GM19099 (cell line): ENCODE data around the gene FOSL1.
A peak's percentile ranks its signal among the peaks of the same experiment; 100 is the strongest.

Experiments used
- POLR2A ChIP-seq: IDR thresholded peaks from 3 replicates; pipeline ENCODE4 v1.6.1; 2011; ENCODE audit warnings: low read depth; ENCODE audit not compliant: insufficient read length; ENCODE audit errors: extremely low read depth

FOSL1 gene

DNA sequence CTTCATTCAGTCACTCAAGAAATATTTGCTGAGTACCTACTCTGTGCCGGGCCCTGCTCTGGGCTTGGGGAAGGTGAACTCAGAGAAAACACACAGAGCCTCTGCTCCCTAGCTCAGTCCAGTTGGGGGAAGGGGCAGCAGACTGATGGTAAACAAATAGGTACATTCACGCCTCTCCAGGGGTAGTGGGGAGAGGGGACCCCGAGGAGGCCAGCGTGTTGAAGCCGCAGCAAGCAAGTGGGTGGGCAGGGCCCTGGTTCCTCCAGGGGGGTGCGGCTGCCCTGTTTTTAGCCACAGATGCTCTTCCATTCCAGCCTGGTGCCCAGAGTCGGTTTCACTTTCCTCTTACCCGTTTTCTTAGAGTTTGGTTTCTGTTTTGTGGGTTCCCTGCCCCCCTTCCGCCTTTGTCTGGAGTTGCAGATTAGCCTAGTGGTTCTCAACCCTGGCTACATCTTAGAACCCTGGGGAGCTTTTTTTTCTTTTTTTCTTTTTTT, 27.8 kb upstream of the FOSL1 start:
- TF ChIP-seq POLR2A = peak; percentile 53

DNA sequence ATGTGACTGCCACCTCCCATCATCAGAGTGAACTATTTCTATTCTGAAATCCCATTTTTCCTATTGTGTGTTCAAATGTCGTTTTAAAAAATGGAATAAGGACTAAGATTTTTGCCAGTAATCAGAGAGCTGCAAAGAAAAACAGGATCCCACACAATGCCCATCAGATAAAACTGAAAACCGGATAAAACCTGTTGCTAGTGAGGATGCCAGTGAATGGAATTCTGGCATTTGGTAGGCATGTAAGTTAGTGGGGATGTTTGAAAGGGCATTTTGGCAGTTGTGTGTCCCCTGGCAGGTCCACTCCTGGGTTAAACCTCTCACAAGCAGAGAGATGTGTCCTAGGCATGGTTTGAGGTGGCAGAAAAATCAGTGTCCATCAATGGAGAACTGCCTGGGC, 25.2 kb upstream of the FOSL1 start:
- TF ChIP-seq POLR2A = no peak

DNA sequence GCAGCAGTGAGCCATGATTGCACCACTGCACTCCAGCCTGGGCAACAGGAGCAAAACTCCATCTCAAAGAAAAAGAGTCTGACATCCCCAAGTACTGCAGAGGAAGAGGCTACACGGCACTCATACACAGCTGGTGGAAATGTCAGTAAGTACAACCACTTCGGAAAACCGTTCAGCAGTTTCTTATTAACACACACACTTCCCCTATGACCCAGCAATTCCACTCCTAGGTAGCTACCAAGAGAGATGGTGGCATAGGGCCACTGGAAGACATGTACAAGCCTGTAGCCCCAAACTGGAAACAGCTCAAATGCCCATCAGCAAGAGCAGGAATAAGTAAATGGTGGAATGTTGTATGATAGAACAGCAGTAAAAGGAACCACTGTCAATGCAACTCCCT, 22.4 kb upstream of the FOSL1 start:
- TF ChIP-seq POLR2A = no peak

DNA sequence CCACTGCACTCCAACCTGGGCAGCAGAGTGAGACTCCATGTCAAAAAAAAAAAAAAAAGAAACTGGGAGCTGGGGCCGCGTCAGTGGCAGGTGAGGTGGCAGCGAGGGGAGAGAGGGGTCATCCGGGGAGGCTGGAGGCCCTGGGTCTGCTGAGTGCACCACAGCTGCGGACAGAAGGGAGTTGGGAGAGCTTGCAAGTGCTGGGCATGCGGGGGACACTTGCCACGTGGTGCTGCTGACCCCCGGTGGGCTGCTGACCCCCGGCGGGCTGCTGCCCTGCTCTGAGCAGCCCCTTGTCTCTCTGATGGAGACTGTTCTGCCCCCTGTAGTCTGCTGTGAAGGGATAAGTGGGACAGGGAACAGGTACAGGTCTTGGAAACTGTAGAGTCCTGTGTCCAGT, 21.7 kb upstream of the FOSL1 start:
- no peak for TF ChIP-seq POLR2A

DNA sequence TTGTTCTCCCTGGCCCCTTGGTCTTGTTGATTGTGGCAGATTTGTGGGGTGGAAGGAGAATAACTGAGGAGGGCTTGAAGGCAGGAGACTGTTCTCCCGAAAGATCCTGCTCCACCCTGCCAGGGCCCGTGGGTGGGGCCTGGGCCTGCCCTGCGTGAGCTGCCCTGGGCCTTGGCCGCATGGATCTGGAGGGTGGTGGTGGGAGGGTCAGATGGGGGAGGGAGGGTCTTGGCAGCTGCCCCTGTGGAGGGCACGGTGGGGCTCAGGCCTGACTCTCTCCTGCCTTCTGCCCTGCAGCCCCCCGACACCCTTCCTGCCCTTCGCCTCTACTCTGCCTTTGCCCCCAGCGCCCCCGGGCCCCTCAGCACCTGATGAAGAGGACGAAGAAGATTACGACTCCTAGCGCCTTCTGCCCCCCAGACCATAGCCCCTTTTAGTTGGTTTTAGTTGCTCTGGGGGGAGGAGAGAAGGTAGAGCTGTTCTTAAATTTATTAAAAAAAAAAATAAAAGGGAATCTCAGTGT, 20.9 kb upstream of the FOSL1 start:
- TF ChIP-seq POLR2A = no peak

DNA sequence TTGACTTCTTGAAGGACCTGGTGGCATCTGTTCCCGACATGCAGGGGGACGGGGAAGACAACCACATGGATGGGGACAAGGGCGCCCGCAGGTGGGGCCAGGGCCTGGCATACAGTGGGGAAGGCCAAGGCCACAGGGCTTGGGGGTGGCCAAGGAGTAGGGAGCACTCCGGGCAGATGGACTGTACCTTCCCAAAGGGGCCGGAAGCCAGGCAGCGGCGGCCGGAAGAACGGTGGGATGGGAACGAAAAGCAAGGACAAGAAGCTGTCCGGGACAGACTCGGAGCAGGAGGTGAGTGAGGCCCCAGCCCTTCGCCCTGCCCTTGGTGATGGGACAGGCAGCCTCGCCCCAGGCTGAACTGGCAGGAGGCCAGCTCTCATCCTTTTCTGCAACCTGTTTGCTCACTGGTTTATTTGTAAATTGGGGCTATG, 20.2 kb upstream of the FOSL1 start:
- no peak for TF ChIP-seq POLR2A

DNA sequence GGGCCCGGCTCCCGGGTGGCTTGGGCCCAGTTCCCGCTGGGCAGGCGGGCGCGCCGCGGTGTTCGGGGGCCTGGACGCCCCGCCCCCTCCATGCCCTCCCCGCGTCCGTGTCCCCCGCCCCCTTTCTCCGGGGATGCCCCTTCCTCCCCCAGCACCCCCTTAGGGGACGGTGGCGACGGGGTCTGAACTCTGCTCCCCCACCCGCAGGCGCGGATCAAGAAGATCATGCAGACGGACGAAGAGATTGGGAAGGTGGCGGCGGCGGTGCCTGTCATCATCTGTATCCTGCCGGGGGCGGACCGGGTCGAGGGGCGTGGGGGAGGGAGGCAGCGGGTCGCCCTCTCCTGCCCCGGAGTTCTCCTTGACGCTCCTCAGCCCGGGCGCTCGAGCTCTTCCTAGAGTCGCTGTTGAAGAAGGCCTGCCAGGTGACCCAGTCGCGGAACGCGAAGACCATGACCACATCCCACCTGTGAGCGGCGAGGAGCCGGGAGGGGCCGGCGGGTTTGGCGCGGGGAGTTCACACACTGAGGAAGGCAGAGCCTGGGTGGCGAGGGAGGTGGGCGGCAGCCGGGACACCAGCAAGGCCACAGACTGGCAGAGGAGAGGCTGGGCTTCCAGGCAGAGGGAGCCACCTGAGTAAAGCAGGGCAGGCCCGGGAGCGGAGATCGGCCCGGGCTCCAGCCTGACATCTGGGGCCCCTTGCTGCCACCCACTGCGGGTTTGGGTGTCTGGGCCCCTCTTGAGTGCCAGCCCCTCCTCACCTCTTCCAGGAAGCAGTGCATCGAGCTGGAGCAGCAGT, 19.6 kb upstream of the FOSL1 start:
- TF ChIP-seq POLR2A = peak; percentile 22

DNA sequence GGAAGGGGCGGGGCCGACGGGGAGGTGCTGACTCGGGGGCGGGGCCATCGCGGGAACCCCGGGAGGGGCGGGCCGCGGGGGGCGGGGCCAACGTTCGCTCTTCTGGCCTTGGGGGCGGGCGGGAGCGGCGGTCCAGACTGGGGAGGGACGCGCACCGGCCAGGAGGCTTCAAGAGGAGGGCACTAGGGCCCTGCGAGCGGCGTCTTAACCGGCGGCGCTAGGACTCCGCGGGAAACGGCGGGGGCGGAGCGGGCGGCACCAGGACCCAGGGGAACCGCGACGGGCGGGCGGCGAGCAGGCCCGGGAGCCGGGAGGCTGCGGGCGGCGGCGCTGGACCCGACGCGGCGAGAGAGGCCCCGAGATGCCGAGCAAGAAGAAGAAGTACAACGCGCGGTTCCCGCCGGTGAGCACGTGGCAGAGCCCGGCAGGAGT, 19.0 kb upstream of the FOSL1 start, which contains the start of gene DRAP1:
DRAP1 (plus strand) TSS at position 286 of the 432 bp plus-strand sequence; CDS start at position 362, 76 bp downstream.
- no peak for TF ChIP-seq POLR2A

DNA sequence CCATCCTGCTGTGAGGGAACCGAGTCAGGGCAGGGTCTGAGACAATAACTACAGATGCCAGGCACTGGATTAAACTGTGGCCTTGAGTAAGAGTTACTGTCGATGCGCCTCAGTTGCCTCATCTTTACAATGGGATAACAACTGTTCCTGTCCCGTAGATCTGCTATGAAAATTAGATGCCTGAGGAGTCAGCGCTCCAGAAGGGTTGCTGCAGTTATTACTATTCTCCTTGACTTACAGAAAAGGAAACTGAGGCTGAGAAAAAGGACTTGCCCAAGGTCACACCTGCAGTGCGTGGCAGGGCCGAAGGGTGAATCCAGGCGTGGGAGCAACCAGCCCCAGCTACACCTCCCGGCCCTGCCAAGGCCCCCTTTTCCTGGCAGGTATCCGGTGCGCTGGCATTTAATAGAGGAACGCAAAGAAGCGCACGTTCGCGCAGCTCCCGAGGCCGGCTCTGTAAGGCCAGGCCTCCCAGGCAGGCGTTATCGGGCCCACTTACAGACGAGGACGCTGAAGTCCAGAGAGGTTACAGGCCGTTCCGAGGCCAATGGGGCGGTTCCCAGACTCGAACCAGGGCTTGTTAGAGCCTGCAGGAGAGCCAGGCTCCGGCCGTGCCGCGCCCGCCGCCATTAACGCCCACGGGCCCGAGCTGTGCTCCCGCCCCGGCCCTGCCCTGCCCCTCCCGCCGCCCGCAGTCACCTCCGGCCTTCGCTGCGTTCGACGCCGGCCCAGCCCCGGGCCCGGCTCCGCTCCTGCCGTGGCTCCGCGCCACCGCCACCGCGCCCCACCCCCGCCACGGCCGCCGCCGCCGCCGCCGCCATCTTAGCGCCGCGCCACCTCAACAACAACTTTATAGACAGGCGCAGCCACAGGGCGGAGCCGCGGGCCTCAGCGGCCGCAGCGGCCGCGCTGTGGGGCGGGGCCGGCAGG, 18.3 kb upstream of the FOSL1 start, which contains the start of gene C11orf68:
C11orf68 (minus strand) TSS at position 852 of the 930 bp plus-strand sequence; CDS start at position 821, 31 bp downstream.
- peak; percentile 82 for TF ChIP-seq POLR2A

DNA sequence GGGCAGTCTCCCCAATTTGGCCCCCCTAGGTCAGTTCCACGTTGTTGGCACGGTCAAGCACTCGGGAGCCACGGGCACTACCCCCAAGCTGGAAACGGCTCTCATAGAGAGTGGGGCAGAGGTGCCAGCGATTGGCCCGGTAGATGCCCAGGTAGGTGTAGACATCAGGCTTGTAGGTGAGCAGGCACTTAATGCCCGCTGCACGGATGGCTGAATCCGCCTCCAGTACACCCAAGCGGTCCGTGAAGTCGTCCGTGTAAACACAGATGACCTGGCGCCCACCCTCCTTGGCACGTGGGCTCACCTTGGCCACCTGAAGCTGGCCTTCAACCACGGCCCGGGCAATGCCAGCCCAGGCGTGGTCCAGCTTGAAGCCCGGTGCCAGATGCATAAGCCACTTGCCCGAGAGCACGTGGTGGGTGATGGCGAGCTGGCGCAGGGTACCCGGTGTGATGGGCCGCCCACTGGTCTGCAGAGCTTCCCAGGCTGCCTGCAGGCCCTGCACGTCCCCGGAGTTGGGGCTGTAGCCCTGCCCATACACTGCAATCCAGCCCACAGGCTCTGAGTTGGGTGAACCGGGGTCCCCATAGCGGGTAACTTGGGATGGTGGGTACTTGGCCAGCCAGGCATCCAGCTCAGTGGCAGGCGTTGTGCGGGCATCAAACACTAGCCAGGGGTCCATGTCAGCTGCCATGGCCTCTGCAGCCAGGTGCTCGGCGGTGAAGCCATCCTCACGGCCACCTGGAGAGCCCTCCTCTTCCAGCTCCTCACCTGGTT, 17.4 kb upstream of the FOSL1 start:
- no peak for TF ChIP-seq POLR2A

DNA sequence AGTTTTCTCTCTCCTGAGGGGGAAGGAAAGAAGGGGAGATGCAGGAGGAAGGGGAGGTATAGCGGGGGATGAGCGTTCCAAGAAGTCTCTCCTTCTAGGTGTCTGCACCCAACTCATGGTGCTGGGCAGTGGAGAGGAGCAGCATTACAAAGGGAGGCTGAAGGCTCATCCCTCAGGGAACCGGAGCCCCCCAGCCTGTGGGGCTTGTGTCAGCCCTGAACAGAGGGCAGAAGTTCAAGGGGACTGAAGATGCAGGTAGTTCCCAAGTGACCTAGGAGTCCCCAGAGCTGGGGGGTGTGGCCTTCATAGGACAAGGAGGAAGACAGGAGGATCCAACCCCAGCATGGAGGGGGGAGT, 16.9 kb upstream of the FOSL1 start:
- TF ChIP-seq POLR2A = no peak

DNA sequence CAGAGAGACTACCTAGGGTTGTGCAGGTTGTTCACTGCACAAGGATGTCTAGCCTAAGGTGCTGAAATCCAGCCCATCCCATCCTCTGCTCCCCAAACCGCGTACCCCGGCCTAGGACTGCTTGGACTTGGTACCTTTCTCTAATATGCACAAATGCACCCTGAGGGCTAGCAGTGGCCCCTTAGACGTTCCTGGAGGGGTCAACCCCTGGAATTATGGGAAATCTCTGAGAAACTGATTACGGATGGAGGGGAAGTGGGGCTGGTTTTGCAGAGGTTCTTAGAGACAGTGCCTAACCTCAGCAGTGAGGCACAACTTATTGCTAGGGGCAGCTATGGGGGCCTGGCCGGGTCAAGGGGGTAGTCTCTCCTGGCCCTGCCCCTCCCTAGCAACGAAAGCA, 16.2 kb upstream of the FOSL1 start:
- TF ChIP-seq POLR2A = no peak

DNA sequence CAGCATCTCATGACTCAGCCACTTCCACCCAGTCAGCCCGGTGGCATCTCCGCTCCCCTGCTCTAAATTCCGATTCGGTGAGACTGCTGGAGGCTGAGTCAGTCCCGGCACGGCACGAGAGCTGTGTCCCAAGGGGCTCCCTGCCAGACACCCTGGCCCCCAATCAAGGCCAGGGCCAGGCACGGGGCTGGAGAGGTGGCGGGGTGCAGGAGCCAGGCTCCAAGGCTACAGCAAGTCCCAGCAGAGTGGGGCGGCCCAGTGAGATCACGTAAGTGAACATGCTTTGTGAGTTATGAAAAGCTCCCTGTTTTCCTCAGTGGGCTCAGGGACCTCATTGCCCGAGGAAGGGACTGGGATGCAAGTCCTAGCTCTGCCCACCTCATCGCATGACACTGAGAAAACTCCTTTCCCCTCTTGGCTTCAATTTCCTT, 15.6 kb upstream of the FOSL1 start:
- TF ChIP-seq POLR2A = no peak

DNA sequence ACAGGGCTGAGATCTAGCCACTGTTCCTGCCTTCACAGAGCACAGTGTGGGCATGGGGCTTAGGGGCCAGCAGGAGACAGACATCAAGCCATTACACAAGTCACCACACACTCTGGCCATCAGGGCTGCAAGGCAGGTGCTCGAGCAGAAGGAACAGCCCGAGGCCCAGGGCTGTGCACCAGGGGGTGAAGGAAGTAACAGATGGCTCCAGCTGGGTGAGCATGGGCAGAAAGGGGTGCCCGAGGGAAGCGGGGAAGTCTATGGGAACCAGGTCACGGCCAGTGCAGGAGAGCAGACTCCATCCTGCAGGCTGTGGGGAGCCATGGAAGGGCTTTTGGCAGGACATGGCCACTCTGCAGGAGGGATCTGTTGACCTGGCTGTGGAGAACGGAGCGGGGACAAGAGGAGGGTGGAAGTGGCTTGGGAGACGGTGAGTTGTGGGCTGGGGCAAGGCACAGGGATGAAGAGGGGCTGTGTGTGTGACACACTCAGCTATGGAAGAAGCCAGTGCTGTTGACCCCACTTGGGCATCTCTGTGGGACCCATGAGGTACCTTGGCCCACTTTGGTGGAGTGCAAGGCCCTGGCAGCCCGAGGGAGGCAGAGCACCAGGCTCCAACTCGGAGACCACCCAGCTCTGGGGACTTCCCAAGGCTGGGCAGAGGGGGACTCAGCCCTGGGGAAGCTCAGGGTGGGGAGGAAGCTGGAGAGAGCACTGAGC, 15.1 kb upstream of the FOSL1 start:
- TF ChIP-seq POLR2A = no peak
